HG03135 (cell line): Measurements from ENCODE around the gene WARS2.

Source experiments
- ATAC-seq: cut with Tn5 transposase; IDR thresholded peaks from one replicate; pipeline ENCODE4 v1.9.1; 2021; ENCODE audit warnings: mild to moderate bottlenecking, moderate library complexity; ENCODE audit not compliant: unreplicated experiment

The WARS2 gene

DNA sequence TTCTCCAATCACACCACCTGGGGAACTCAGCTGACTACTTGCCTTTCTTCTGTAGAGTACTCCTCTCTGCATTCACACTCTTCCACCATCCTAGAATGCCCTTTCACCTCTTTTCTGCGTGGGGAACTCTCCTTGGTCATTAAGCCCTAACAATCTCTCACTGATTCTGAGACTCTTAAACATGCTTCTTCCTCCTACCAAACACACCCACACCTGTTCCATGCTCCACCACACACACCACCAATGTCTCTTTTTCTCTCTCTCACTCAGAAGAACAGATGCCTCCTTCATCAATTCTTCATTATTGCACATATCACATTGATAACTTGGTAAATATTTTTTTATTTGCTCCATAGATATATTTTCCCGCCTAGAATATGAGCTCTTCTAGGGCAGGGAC, 53.6 kb downstream of the WARS2 start:
- ATAC-seq = no peak

DNA sequence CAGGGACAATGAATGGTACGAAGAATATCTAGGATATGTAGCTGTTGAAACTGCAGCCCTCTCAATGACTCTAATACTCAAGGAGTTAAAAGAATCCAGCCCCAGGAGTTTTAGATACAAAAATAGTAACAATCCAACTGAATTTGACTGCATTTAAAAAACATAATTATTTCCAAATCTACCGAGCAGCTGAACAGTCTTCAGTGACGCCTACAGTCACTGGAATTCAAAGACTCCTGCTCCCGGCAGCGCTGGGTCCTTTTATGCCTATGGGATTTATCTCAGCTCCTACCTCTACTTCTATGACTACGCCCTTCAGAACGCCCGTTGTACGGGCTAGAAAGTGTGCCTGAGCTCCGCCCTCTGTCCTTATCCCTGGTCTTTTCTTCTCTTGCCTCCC, 55.7 kb downstream of the WARS2 start:
- ATAC-seq = no peak

DNA sequence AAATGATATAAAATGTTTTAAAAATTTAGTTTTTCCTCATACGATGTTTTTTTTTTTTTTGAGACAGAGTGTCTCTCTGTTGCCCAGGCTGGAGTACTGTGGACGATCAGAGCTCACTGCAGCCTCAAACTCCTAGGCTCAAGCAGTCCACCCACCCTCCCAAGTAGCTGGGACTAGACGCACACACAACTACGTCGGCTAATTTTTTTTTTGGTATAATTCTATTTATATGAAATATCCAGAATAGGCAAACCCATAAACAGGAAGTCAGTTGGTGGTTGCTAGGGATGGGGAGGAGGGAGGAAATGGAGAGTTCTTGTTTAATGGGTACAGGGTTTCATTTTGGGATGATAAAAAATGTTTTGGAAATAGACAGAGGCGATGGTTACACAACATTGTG, 56.5 kb downstream of the WARS2 start:
- ATAC-seq = no peak

DNA sequence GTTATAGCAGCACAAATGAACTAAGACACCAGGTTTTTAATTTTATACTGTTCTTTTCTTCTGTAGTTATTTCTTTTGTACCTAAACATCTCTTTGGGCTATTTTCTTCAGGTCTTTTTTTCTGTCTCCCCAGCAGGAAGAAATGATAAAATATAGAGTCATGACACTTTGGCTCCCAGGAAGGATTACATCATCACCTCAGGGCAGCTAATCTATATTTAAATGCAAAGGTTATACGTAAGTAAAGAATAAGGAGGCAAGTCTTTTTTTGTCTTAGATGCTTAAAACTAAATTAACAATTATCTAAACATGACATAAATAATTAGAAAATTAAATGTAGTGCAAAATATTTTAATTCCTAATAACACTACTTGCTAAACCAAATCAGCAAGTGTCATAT, 57.0 kb downstream of the WARS2 start:
- no peak for ATAC-seq

DNA sequence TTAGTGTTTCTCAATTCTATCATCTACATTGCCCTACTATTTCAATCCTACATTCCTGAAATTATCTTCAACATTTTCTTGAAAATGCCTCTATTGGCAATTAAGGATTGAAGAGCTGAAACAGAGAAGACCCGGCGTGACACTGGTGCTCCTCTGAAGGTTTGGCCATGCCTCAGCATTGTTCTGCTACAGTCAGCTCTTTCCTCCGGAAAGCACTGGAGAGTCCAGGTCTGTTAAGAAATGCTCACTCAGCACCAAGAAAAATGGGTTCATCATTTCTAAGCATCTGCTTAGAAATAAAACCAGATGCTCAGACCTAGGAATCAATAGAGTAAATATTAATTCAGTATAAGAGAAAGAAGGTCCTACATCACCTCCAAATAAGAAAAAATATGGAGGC, 58.8 kb downstream of the WARS2 start:
- no peak for ATAC-seq

DNA sequence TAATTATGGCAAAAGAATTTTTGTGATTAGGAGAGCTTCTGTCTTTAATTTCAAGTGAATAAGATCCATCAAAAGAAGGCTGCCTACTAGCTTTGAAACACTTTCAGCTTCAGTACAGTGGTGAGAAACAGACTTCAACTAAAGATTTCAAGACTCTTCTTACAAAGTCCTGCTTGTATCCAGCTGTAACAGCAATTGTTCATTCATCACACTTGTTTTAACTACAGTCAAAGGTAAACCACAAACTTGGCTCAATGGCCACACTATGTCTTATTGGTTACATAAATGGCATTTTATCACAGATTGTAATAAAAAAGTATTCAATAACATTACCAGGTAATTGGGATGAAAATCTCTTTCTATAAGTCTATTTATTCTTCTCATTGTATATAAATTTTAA, 59.2 kb downstream of the WARS2 start:
- no peak for ATAC-seq

DNA sequence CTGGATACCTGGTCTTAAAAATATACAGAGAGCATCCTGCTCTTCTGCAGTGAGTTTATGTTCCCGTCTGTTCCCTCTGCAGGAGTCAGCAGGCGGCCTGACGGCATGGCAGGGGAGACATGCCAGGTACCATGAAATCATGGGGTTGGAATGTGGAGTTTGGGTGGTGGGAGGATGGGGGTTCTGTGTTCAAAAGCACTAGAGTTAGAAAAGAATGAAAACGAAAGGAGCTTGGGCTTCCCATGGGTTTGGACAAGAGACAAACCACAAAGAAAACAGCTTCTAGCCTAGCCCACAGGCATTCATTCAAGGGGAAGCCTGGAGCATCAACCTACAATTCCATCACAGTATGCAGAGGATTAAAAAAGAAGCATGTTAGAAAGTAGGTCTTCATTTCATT, 59.9 kb downstream of the WARS2 start:
- ATAC-seq = no peak

DNA sequence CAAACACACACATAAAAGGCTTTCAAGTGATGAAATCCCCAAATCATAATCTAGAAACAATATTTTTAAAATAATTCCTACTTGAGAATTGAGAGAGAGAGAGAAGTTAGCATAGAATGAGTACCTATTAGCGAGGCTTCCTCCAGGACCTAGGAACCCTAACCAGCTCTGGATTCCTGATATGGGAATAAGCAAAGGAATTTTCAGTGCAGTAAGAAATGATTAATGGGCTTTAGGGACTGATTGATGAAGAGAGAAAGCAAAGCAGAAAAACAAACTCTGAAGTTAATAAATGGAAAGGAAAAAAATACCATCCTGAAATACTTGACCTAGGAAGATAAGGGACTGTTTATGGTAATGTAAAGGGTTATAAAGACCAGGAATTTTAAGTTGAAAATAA, 60.6 kb downstream of the WARS2 start:
- no peak for ATAC-seq

DNA sequence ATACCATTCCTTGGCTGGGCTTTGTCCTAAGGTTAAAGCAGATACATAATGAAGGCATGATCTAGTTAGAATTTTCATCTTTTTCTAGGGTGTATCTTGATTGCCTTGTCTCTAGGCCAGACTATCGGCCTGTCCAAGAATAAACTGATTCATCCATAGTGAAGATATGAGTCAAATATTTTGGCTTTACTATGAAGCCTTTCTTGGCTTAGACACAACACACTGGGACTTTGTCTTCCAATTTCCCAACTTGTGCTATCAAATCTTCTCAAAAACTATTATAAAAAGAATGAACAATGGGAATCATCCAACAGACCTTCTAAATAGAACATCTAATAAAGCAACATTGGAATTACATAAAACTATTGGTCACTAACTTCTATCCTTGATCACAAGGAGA, 64.8 kb downstream of the WARS2 start:
- no peak for ATAC-seq

DNA sequence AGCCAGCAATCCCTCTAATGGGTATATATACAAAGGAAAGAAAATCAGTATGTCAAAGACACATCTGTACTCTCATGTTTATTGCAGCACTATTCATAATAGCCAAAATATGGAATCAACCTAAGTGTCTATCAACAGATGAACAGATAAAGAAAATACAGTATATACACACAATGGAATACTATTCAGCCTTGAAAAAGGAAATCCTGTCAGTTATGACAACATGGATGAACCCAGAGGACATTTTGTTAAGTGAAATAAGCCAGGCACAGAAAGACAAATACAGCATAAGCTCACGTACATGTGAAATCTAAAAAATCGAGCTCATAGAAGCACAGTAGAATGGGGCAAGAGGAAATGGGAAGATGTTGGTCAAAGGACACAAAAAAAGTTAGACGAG, 69.1 kb downstream of the WARS2 start:
- no peak for ATAC-seq

DNA sequence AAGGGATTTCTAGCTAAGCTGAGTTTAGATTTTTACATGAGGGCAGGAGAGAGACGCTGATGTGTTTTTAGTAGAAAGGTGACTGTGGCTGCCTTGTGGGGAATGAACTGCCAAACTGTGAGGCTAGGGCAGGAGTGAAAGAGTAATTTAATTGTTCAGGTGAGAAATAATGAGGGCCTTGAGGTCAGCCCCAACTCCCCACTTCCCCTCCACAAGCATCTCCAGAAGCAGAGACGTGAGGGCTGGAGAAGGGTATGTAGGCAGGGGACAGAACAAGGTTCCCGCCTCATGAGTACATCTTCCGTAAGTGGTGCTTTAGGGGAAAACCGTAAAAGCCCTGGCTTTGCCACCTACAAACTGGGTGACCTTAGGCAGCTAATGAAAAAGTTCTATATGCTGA, 70.8 kb downstream of the WARS2 start:
- no peak for ATAC-seq

DNA sequence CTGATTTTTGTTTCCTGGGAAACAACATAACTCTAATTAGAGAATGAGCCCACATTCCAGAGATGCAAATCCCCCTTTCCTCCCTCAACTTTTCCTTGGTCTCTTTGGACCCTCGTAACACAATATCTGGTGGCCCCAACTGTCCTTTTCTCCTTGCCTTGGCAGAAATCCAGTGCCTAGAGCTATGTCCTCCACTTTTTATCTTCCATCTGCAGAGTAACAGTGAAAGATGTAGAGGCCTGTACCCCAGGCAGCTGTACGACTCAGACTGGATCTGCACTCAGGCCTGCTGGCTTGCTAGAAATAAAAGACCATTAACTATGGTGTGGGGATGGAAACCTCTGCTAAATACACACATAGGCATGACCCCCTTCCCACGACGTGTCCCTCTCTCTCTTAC, 72.0 kb downstream of the WARS2 start:
- ATAC-seq = no peak

DNA sequence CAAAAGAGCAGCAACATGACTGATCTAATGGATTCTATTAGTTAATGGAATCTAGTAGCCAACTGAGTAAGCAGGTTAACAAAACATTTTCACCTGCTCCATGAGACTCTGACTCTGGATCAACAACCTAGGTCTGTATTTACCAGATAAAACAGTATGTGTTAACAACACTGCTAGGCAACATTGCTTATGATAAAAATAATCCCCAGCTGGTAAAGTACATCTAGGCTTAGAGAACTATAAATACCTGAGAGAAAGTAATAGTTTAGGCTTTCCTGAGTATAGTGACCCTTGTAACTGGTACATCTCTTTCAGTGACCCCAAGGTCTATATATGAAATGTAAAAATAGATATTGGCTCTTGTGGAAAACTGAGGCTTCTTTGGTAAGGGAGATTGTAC, 78.8 kb downstream of the WARS2 start:
- ATAC-seq = no peak

DNA sequence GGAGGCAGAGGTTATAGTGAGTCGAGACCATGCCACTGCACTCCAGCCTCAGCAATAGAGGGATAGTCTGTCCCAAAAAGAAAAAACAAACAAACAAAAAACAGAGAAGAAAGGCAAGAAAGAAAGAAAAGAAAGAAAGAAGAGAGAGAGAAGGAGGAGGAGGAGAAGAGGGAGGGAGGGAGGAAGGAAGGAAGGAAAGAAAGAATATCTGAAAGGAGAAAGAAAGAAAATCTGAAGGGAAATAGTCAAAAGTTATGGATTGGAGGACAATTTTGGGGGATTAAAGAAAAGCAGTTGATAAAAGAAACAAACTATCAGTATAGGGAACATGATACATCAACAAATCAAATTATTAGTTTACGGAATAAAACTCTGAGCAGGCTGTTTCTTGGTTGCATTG, 84.9 kb downstream of the WARS2 start:
- ATAC-seq = no peak

DNA sequence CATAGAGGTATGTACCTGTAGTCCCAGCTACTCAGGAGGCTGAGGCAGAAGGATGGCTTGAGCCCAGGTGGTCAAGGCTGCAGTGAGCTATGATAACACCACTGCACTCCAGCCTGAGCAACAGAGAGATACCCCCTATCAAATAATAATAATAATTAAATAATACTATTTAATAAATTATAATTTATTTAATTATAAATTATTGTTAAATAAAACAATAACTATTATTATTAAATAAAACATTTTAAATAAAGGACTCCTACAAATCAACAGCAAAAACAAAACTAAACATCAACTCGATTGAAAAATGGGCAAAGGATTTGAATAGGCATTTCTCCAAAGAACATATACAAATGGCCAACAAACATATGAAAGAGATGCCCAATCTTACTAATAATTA, 86.5 kb downstream of the WARS2 start:
- no peak for ATAC-seq

DNA sequence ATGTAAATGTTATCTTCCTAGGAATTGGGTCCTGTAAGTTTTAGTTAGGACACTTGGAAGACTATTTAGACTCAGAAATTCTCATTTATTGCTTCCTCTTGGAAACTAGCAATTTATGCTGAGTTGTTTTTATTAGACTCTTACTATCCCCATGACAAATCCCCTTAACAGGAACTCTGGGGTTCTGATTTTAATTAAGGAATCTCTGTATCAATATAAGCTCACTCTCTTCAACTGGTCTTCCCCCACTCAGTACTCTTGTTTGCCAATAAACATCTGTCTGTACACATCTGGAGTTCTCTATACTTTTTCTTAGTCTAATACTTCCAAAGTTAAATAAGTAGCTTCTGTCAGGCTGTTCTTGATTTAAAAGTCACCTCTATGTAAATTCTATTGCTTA, 88.2 kb downstream of the WARS2 start:
- no peak for ATAC-seq

DNA sequence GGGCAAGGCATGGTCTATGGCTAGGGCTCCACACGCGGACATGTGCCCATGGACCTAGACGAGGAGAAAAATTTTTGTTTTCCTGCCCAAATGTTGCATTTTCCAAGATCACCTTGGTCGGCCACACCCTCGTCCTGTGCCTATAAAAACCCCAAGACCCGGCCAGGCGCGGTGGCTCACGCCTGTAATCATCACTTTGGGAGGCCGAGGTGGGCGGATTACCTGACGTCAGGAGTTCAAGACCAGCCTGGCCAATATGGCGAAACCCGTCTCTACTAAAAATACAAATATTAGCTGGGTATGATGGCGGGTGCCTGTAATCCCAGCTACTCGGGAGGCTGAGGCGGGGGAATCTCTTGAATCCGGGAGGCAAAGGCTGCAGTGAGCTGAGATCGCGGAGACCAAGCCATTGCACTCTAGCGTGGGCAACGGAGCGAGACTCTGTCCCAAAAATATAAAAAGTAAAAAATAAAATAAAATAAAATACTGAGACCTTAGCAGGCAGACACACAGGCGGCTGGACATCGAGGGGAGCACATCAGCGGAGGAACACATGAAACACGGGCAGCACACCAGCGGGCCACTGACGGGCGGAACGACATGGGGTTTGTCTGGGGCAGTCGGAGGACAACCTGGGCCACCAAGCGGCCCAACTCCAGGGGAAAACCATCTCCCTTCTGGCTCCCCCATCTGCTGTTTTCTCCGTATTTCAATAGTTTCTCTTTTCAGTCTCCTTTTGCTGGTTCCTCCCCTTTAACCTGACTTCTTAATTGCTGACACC, 91.6 kb downstream of the WARS2 start:
- no peak for ATAC-seq

DNA sequence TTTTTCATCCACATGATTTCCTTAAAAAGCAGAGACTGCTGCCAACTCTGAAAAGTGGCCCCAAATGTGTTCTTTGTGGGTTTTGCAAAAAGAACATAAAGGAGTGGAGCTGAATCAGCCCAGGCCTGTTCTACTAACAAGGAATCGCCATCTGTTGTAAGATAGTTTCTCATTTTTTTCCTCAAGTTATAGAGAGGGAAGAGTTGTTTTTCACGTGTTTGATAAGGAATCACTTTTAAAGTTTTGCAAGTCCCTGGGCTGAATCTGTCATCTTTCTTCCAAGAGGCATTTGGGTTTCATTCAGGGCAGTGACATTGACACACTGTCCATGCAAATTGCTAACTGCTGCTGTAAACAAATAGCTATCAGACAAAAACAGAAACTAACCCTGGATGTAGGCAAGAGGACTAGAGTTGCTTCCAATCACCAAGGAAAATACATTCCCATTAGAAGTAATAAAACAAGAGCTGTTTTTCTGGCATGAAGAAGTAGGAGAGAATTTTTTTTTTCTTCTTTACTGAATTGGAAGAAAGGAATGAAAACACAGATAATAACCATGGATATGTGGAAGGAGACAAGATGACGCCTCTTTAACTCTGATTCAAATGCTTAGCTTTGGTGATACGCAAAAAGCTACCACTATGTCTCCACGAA, 93.5 kb downstream of the WARS2 start:
- ATAC-seq = no peak

DNA sequence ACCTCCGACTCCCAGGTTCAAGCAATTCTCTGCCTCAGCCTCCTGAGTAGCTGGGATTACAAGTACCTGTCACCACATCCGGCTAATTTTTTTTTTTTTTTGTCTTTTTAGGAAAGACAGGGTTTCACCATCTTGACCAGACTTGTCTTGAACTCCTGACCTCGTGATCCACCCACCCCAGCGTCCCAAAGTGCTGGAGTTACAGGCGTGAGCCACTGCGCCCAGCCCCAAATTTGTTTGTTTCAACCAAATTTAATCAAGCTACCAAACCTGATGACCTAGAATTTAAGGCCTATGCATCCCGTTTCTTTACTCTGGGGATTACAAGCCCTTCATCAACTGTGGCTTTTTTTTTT, 94.0 kb downstream of the WARS2 start:
- no peak for ATAC-seq

DNA sequence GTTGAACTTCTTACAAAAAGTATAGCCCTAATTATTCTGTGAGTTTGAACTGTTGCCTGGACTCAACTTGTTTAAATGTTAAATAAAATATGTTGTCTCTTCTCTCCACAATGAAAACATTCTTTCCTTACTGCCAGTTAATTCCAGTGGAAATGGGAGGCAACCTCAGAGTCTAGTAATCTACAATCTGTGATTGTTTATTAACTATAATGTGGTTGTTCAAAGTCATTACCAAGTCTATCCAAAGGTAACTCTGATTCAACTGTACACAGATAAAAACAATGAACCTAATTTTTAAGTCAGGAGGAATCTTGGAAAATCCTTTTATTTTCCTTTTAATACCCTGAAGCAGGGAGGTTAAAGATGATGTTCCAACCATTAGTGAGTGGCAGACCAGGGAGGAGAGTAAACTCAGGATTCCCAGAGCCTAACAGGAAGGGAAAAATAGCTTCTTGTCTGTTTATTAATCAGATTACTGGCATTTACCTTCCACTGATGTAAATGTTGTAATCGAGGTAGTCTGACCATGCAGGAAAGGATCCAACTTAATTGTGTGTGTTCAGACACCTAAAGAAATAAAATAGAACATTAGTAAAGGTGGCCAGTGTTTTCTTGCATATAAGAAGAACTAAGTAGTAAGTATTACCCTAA, 95.2 kb downstream of the WARS2 start:
- no peak for ATAC-seq

DNA sequence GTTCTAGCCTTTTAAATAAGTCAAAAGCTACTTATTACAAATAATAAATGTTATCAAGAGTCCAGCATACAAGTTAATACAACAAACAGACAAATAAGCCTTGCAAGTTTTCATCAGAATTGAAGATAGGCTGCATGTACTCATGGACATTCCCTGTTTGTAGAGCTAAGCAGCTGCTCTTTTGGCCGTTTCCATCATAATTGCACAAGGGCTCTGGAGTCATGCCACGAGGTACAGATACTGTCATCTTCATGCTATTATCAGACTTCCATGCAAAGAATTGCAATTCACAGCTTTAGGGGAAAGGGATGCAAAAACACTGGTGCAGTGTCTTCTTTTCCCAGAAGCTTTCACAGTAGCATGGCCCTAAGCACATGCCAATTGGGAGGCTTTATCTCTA, 99.5 kb downstream of the WARS2 start:
- no peak for ATAC-seq

DNA sequence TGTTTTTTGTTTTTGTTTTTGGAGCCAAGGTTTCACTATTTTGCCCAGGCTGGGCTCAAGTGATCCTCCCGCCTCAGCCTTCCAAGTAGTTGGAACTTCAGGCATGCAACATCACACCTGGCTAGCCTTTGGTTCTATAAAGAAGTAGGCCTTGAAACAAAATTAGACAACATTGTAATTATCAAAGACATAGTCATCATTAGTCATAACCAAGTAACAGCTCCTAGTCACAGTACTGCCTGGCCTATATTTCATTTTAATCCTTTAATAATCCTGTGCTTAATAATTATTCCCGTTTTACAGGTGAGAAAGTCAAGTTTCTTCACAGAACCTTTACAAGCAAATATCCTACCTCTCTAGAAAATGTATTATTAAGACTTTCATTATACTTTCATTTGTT, 100.0 kb downstream of the WARS2 start:
- ATAC-seq = no peak
